H9 (cell line): ENCODE data around the gene CDKN2D. TPM values are rescaled to one million over a fixed set of nuclear protein-coding genes. Genes with fewer than 3 reads are reported as not detected.

Source experiments
- DNase-seq: peaks from one replicate; pipeline ENCODE4 v3.0.0-alpha.2; 2017
- H2AFZ ChIP-seq: one replicate; pipeline ENCODE4 v1.6.1; 2013; ENCODE audit warnings: mild to moderate bottlenecking, low read length, control low read depth, moderate library complexity
- H2AK5ac ChIP-seq: 2 replicates; pipeline ENCODE4 v1.6.1; 2013; ENCODE audit warnings: low read length, control low read depth, mixed read lengths; ENCODE audit not compliant: insufficient read length
- H2BK120ac ChIP-seq: one replicate; pipeline ENCODE4 v1.6.1; 2013; ENCODE audit warnings: low read depth, mild to moderate bottlenecking, low read length, control low read depth, inconsistent platforms; ENCODE audit not compliant: poor library complexity, severe bottlenecking
- H2BK12ac ChIP-seq: 2 replicates; pipeline ENCODE4 v1.6.1; 2013; ENCODE audit warnings: low read length, control low read depth, mixed read lengths, low read depth; ENCODE audit not compliant: insufficient read length
- H2BK15ac ChIP-seq: 2 replicates; pipeline ENCODE4 v1.6.1; 2013; ENCODE audit warnings: low read depth, low read length, control low read depth
- H2BK20ac ChIP-seq: one replicate; pipeline ENCODE4 v1.6.1; 2013; ENCODE audit warnings: low read depth, mild to moderate bottlenecking, low read length, control low read depth, inconsistent platforms; ENCODE audit not compliant: poor library complexity, severe bottlenecking
- H2BK5ac ChIP-seq: 2 replicates; pipeline ENCODE4 v1.6.1; 2013; ENCODE audit warnings: low read length, control low read depth, mixed read lengths; ENCODE audit not compliant: insufficient read length
- H3K14ac ChIP-seq: 2 replicates; pipeline ENCODE4 v1.6.1; 2013; ENCODE audit warnings: low read length, control low read depth; ENCODE audit not compliant: insufficient read depth
- H3K18ac ChIP-seq: 2 replicates; pipeline ENCODE4 v1.6.1; 2013; ENCODE audit warnings: low read depth, mild to moderate bottlenecking, mixed read lengths, low read length, control low read depth; ENCODE audit not compliant: insufficient read length
- H3K23ac ChIP-seq: 2 replicates; pipeline ENCODE4 v1.6.1; 2013; ENCODE audit warnings: low read length, control low read depth, mixed read lengths, low read depth; ENCODE audit not compliant: insufficient read length
- H3K23me2 ChIP-seq: 2 replicates; pipeline ENCODE4 v1.6.1; 2013; ENCODE audit warnings: low read depth, mild to moderate bottlenecking, mixed read lengths, low read length, control low read depth; ENCODE audit not compliant: insufficient read length, poor library complexity, severe bottlenecking
- H3K27ac ChIP-seq: 2 replicates; pipeline ENCODE4 v1.5.1; 2013; ENCODE audit warnings: low read length, control low read depth, mixed read lengths, low read depth; ENCODE audit not compliant: insufficient read length
- H3K27me3 ChIP-seq: 2 replicates; pipeline ENCODE4 v1.6.1; 2013; ENCODE audit warnings: low read length, control low read depth, inconsistent platforms; ENCODE audit not compliant: insufficient read depth
- H3K4ac ChIP-seq: 2 replicates; pipeline ENCODE4 v1.6.1; 2013; ENCODE audit warnings: low read depth, mild to moderate bottlenecking, control low read depth, inconsistent platforms, low read length, moderate library complexity
- H3K4me1 ChIP-seq: 2 replicates; pipeline ENCODE4 v1.6.1; 2013; ENCODE audit warnings: low read length, control low read depth, inconsistent platforms; ENCODE audit not compliant: insufficient read depth
- H3K4me2 ChIP-seq: 2 replicates; pipeline ENCODE4 v1.6.1; 2013; ENCODE audit warnings: low read length, control low read depth, mixed read lengths; ENCODE audit not compliant: insufficient read length, insufficient read depth
- H3K56ac ChIP-seq: 2 replicates; pipeline ENCODE4 v1.6.1; 2013; ENCODE audit warnings: low read depth, mild to moderate bottlenecking, mixed read lengths, low read length, control low read depth; ENCODE audit not compliant: insufficient read length
- H3K79me1 ChIP-seq: 2 replicates; pipeline ENCODE4 v1.6.1; 2013; ENCODE audit warnings: low read depth, mild to moderate bottlenecking, moderate library complexity, low read length, control low read depth, inconsistent platforms; ENCODE audit not compliant: insufficient read depth, poor library complexity, severe bottlenecking
- H3K79me2 ChIP-seq: 2 replicates; pipeline ENCODE4 v1.6.1; 2013; ENCODE audit warnings: low read length, control low read depth, inconsistent platforms; ENCODE audit not compliant: insufficient read depth
- H3K9ac ChIP-seq: 2 replicates; pipeline ENCODE4 v1.6.1; 2013; ENCODE audit warnings: low read length, control low read depth, mixed read lengths; ENCODE audit not compliant: insufficient read length; ENCODE audit errors: extremely low read depth
- H3K9me3 ChIP-seq: one replicate; pipeline ENCODE4 v1.6.1; 2013; ENCODE audit warnings: low read depth, low read length, inconsistent platforms; ENCODE audit not compliant: control insufficient read depth
- H3T11ph ChIP-seq: one replicate; pipeline ENCODE4 v1.6.1; 2013; ENCODE audit warnings: mild to moderate bottlenecking, low read length, control low read depth, inconsistent platforms
- H4K20me1 ChIP-seq: one replicate; pipeline ENCODE4 v1.6.1; 2013; ENCODE audit not compliant: control insufficient read depth, insufficient read length, insufficient read depth
- H4K5ac ChIP-seq: 2 replicates; pipeline ENCODE4 v1.6.1; 2013; ENCODE audit warnings: low read depth, mild to moderate bottlenecking, mixed read lengths, low read length, control low read depth; ENCODE audit not compliant: insufficient read length
- H4K8ac ChIP-seq: replicated peaks from 2 replicates; pipeline ENCODE4 v1.6.1; 2013; ENCODE audit warnings: low read length, control low read depth, mixed read lengths, low read depth; ENCODE audit not compliant: insufficient read length
- H4K91ac ChIP-seq: 2 replicates; pipeline ENCODE4 v1.6.1; 2013; ENCODE audit warnings: low read depth, mild to moderate bottlenecking, moderate library complexity, mixed read lengths, low read length, control low read depth; ENCODE audit not compliant: insufficient read length
- H3K27ac Mint-ChIP-seq, 3 experiments: 2 replicates in 2 of 3; 3 replicates in 1 of 3; pipeline ENCODE4 v1.8.0; 2020 to 2021; ENCODE audit warnings: mixed read lengths in 3 of 3, mild to moderate bottlenecking in 1 of 3, moderate library complexity in 1 of 3
- H3K27me3 Mint-ChIP-seq: 2 replicates; pipeline ENCODE4 v1.8.0; 2021; ENCODE audit warnings: low read depth, mild to moderate bottlenecking, moderate library complexity, mixed read lengths
- H3K36me3 Mint-ChIP-seq, 3 experiments: 2 replicates in 2 of 3; 3 replicates in 1 of 3; pipeline ENCODE4 v1.8.0; 2020 to 2021; ENCODE audit warnings: low read depth in 3 of 3, mixed read lengths in 3 of 3; ENCODE audit not compliant: insufficient read depth in 1 of 3
- H3K4me1 Mint-ChIP-seq, 2 experiments: 2 replicates each; pipeline ENCODE4 v1.8.0; 2020; ENCODE audit warnings: mixed read lengths in 2 of 2
- H3K4me3 Mint-ChIP-seq, 2 experiments: 2 replicates in 1 of 2; 3 replicates in 1 of 2; pipeline ENCODE4 v1.8.0; 2020 to 2021; ENCODE audit warnings: mild to moderate bottlenecking in 2 of 2, mixed read lengths in 2 of 2, moderate library complexity in 1 of 2
- H3K9me3 Mint-ChIP-seq, 2 experiments: 2 replicates in 1 of 2; 3 replicates in 1 of 2; pipeline ENCODE4 v1.8.0; 2020; ENCODE audit warnings: mild to moderate bottlenecking in 2 of 2, mixed read lengths in 2 of 2, moderate library complexity in 1 of 2
- WGBS: extraction: QIAGEN DNeasy Blood & Tissue Kit; methylation state at CpG from one replicate; pipeline ENCODE4 v1.1.7; 2013; ENCODE audit warnings: missing lambda C conversion rate, low lambda C conversion rate, mixed read lengths; ENCODE audit not compliant: insufficient read length; ENCODE audit errors: extremely low coverage; 5-methylcytosine and 5-hydroxymethylcytosine counted together
- total RNA-seq: library from RNA; stranded (reverse); gene quantifications from 2 replicates; pipeline ENCODE4 v1.2.1, GENCODE V29; 2021
- TF ChIP-seq, protein P1 (sequence below): fragments of 200-600 bp; sonication (generic); conservative IDR thresholded peaks from 3 replicates; pipeline ENCODE4 v1.8.0; 2021; ENCODE audit warnings: antibody characterized with exemption, mild to moderate bottlenecking

Gene CDKN2D
- total RNA-seq, 1 experiment from 2014 or later = 2.8 TPM

DNA sequence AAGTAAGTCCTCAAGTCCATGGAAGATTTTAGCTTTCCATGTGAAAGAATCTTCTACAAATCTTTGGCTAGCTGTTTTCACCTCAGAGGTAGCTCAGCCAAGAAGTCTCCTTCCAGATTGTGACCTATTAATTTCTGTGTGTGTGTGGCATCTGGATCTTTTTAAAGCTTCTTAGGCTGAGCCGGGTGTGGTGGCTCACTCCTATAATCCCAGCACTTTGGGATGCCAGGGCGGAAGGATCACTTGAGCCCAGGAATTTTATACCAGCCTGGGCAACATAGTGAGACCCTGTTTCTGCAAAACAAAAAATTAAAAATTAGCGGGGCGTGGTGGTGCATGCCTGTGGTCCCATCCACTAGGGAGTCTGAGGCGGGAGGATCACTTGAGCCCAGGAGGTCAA, 43.1 kb upstream of the CDKN2D start:
- no peaks in the 10 kb centered on the region for H3K79me2 ChIP-seq
- no peak overlapping the region for H3K4ac ChIP-seq
- H3K9me3 ChIP-seq = no peaks in the 10 kb centered on the region
- H3K27ac ChIP-seq = no peak overlapping the region
- no peak overlapping the region for H2BK20ac ChIP-seq
- no peak overlapping the region for H3K56ac ChIP-seq
- H3K9ac ChIP-seq = no peak overlapping the region
- H2BK12ac ChIP-seq = no peak overlapping the region
- DNase-seq = no peak
- H3K4me1 Mint-ChIP-seq = no peaks in the 10 kb centered on the region
- no peak overlapping the region for H4K91ac ChIP-seq
- H3K27me3 Mint-ChIP-seq = no peaks in the 10 kb centered on the region
- H3K4me2 ChIP-seq = no peak overlapping the region
- H3K14ac ChIP-seq = no peak overlapping the region
- H4K5ac ChIP-seq = no peak overlapping the region
- no peak overlapping the region for H3K18ac ChIP-seq
- H2BK15ac ChIP-seq = no peak overlapping the region
- TF ChIP-seq, protein P1, sequence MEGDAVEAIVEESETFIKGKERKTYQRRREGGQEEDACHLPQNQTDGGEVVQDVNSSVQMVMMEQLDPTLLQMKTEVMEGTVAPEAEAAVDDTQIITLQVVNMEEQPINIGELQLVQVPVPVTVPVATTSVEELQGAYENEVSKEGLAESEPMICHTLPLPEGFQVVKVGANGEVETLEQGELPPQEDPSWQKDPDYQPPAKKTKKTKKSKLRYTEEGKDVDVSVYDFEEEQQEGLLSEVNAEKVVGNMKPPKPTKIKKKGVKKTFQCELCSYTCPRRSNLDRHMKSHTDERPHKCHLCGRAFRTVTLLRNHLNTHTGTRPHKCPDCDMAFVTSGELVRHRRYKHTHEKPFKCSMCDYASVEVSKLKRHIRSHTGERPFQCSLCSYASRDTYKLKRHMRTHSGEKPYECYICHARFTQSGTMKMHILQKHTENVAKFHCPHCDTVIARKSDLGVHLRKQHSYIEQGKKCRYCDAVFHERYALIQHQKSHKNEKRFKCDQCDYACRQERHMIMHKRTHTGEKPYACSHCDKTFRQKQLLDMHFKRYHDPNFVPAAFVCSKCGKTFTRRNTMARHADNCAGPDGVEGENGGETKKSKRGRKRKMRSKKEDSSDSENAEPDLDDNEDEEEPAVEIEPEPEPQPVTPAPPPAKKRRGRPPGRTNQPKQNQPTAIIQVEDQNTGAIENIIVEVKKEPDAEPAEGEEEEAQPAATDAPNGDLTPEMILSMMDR = no peak
- H3K79me1 ChIP-seq = no peaks in the 10 kb centered on the region
- H3K36me3 Mint-ChIP-seq = peaks cover 2 to 11% (median 5%) of the 10 kb centered on the region in 3 experiments; a peak in 6 of 7 replicates
- H3K4me3 Mint-ChIP-seq = no peak overlapping the region
- H2BK5ac ChIP-seq = no peak overlapping the region
- no peak overlapping the region for H3K27ac Mint-ChIP-seq
- no peak overlapping the region for H2AFZ ChIP-seq
- H3K23ac ChIP-seq = no peak overlapping the region
- H4K20me1 ChIP-seq = no peaks in the 10 kb centered on the region
- H4K8ac ChIP-seq = no peak overlapping the region
- no peaks in the 10 kb centered on the region for H3K27me3 ChIP-seq
- no CpG with 5 or more reads among the region's 5 CpGs for WGBS
- H2AK5ac ChIP-seq = no peak overlapping the region
- H3K23me2 ChIP-seq = no peaks in the 10 kb centered on the region
- no peak overlapping the region for H2BK120ac ChIP-seq
- H3K4me1 ChIP-seq = no peaks in the 10 kb centered on the region
- no peaks in the 10 kb centered on the region for H3K9me3 Mint-ChIP-seq
- H3T11ph ChIP-seq = no peak overlapping the region
